Measurements from ENCODE around the gene KLHDC8A.
A peak's percentile ranks its signal among the peaks of the same experiment; 100 is the strongest.

Gene KLHDC8A

GRCh38 chr1:205321162-205321958 is 35.4 kb downstream of the KLHDC8A start, which contains the start of gene NUAK2:
NUAK2 (minus strand) TSS chr1:205321745; CDS start chr1:205321628, 117 bp downstream.
- DNase-seq (ENCODE audit: insufficient read length, low spot score), result peak; percentile 94
- FAIRE-seq, result peak; percentile 77

- FAIRE-seq, result no peak
- DNase-seq (ENCODE audit: insufficient read length, low spot score), result peak; percentile 69
Measured at GRCh38 chr1:205319081-205320018, 37.4 kb downstream of the KLHDC8A start.

- FAIRE-seq (no peak), DNase-seq (ENCODE audit: insufficient read length, low spot score) (no peak)
Measured at GRCh38 chr1:205318231-205318991, 38.3 kb downstream of the KLHDC8A start.

- DNase-seq (ENCODE audit: insufficient read length, low spot score), result no peak
- FAIRE-seq, result no peak
Measured at GRCh38 chr1:205317311-205317917, 39.3 kb downstream of the KLHDC8A start.

GRCh38 chr1:205316161-205316566 is 40.6 kb downstream of the KLHDC8A start:
- FAIRE-seq (no peak), DNase-seq (ENCODE audit: insufficient read length, low spot score) (no peak)

- FAIRE-seq (no peak), DNase-seq (ENCODE audit: insufficient read length, low spot score) (no peak)
Measured at GRCh38 chr1:205315008-205315618, 41.6 kb downstream of the KLHDC8A start.

- DNase-seq (ENCODE audit: insufficient read length, low spot score) (no peak), FAIRE-seq (no peak)
Measured at GRCh38 chr1:205313563-205314308, 43.0 kb downstream of the KLHDC8A start.

- no peak for DNase-seq (ENCODE audit: insufficient read length, low spot score)
- no peak for FAIRE-seq
Measured at GRCh38 chr1:205312866-205313562, 43.7 kb downstream of the KLHDC8A start.

GRCh38 chr1:205310976-205311704 is 45.6 kb downstream of the KLHDC8A start:
- DNase-seq (ENCODE audit: insufficient read length, low spot score) (no peak), FAIRE-seq (no peak)

GRCh38 chr1:205309741-205310140 is 47.0 kb downstream of the KLHDC8A start:
- FAIRE-seq, result no peak
- no peak for DNase-seq (ENCODE audit: insufficient read length, low spot score)

GRCh38 chr1:205306929-205307566 is 49.7 kb downstream of the KLHDC8A start:
- FAIRE-seq (no peak), DNase-seq (ENCODE audit: insufficient read length, low spot score) (no peak)

- DNase-seq (ENCODE audit: insufficient read length, low spot score) (no peak), FAIRE-seq (no peak)
Measured at GRCh38 chr1:205304695-205305070, 52.0 kb downstream of the KLHDC8A start.

- no peak for DNase-seq (ENCODE audit: insufficient read length, low spot score)
- FAIRE-seq, result no peak
Measured at GRCh38 chr1:205304046-205304694, 52.6 kb downstream of the KLHDC8A start.

- DNase-seq (ENCODE audit: insufficient read length, low spot score) (no peak), FAIRE-seq (no peak)
Measured at GRCh38 chr1:205303247-205303888, 53.4 kb downstream of the KLHDC8A start.

GRCh38 chr1:205301842-205302588 is 54.7 kb downstream of the KLHDC8A start:
- FAIRE-seq, result no peak

More at GRCh38 chr1:205301842-205302588, 54.7 kb downstream of the KLHDC8A start:
- no peak for DNase-seq (ENCODE audit: insufficient read length, low spot score)
